AG09309 (cell line): ENCODE results near the gene SPIN1.

ENCODE experiments used
- DNase-seq: peaks from one replicate; pipeline ENCODE4 v3.0.0-alpha.2; 2010; ENCODE audit warnings: low read depth
- H3K4me3 ChIP-seq: 2 replicates; pipeline ENCODE4 v1.5.1; 2011; ENCODE audit warnings: mild to moderate bottlenecking, low read depth, low read length, moderate library complexity; ENCODE audit not compliant: control insufficient read depth
- TF ChIP-seq, protein P1 (sequence below): IDR thresholded peaks from 2 replicates; pipeline ENCODE4 v1.5.1; 2011; ENCODE audit warnings: mild to moderate bottlenecking, low read depth, low read length, inconsistent platforms; ENCODE audit not compliant: insufficient read depth, control insufficient read depth; ENCODE audit errors: missing control alignments

SPIN1 gene

DNA sequence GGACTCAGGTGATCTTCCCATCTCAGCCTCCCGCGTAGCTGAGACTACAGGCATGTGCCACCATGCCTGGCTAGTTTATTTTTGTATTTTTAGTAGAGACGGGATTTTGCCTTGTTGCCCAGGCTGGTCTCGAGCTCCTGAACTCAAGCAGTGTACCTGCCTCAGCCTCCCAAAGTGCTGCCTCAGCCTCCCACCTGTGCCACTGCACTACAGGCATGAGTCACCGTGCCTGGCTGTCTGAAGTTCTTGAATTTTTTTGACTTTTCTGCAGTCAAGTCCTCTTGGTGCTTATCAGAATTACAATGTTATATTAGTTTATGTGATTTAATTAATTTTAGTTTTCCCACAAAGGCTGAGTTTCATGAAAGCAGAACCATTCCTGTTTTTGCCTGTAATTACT lies 9.8 kb downstream of the SPIN1 start:
- H3K4me3 ChIP-seq, result no peak overlapping the region
- DNase-seq, result no peak
- TF ChIP-seq, protein P1, sequence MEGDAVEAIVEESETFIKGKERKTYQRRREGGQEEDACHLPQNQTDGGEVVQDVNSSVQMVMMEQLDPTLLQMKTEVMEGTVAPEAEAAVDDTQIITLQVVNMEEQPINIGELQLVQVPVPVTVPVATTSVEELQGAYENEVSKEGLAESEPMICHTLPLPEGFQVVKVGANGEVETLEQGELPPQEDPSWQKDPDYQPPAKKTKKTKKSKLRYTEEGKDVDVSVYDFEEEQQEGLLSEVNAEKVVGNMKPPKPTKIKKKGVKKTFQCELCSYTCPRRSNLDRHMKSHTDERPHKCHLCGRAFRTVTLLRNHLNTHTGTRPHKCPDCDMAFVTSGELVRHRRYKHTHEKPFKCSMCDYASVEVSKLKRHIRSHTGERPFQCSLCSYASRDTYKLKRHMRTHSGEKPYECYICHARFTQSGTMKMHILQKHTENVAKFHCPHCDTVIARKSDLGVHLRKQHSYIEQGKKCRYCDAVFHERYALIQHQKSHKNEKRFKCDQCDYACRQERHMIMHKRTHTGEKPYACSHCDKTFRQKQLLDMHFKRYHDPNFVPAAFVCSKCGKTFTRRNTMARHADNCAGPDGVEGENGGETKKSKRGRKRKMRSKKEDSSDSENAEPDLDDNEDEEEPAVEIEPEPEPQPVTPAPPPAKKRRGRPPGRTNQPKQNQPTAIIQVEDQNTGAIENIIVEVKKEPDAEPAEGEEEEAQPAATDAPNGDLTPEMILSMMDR, result no peak

DNA sequence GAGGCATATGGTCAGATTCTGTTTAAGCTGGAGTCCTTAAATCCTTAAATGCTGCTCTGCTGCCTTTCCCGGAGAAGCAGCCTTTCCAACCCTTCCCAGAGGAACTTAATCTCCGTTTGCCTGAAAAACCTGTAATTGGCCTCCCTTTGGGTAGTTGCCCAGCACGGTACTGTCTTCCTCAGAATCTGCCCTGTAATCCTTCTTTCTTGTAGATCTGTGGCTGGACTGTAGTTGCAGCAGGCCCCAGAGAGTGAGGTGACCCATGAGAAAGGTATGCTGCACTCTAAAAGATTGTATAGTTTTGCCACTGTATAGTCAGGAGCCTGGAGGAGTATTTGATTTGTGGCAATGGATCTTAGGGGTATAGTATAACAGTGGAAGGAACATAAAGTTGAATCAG lies 11.7 kb downstream of the SPIN1 start:
- TF ChIP-seq, protein P1, result no peak
- no peak for DNase-seq

DNA sequence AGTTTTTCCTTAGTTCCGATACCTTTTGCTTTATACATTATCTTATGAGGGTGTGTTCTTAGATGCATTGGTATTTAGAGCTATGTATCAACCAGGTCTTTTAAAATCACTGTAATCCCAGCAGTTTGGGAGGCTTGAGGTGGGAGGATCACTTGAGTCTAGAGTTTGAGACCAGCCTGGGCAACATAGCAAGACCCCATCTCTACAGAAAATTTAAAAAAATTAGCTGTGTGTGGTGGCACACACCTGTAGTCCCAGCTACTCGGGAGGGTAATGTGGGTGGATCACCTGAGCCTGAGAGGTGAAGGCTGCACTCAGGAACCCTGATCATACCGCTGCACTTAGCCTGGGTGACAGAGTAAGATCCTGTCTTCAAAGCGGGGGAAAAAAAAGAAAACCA lies 15.1 kb downstream of the SPIN1 start:
- no peak for DNase-seq
- H3K4me3 ChIP-seq, result no peak overlapping the region
- TF ChIP-seq, protein P1, result no peak

More for the DNA sequence above, 11.7 kb downstream of the SPIN1 start:
- no peak overlapping the region for H3K4me3 ChIP-seq

DNA sequence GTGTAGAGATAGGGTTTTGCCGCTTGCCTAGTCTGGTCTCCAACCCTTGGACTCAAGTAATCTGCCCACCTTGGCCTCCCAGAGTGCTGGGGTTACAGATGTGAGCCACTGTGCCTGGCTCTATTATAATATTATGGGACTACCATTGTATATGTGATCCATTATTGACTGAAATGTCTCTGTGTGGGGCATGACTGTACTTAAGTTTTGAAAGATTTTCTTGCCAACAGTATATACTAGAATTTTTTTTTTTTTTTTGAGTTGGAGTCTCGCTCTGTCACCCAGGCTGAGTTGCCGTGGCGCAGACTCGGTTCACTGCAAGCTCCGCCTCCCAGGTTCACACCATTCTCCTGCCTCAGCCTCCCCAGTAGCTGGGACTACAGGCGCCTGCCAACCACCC lies 17.8 kb downstream of the SPIN1 start:
- H3K4me3 ChIP-seq, result no peak overlapping the region
- TF ChIP-seq, protein P1, result no peak

DNA sequence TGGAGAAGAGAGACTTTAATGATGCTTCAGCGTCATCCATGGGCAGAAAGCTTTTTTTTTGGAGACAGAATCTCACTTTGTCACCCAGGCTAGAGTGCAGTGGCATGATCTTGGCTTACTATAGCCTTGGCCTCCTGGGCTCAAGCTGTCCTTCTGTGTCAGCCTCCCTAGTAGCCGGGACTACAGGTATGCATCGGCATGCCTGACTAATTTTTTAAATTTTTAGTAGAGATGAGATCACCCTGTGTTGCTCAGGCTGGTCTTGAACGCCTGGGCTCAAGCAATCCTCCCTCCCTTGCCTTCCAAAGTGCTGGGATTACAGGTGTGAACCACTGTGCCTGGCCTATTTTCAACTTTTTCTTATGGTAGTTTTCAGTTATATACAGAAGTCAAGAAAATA lies 23.2 kb downstream of the SPIN1 start:
- DNase-seq, result no peak
- TF ChIP-seq, protein P1, result no peak
- H3K4me3 ChIP-seq, result no peak overlapping the region

More for the DNA sequence above, 17.8 kb downstream of the SPIN1 start:
- DNase-seq, result no peak

DNA sequence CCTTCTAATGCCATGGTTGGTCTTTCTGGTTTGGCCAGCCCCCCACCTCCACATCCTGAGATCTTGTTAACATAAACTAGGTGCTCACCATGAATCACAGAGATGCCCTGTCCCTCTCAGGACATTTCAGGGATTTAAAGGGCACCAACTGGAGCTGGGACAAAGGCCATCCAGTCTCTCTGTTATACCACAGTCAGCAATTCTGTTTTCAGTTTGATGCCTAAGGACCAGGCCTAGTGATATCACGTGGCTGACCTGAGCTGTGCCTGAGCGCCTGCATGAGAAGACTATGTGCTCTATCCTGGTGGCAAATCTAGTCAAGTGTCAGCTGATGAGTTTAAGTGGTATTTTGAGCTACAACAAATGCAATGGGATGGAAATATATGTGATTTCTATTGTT lies 26.1 kb downstream of the SPIN1 start:
- TF ChIP-seq, protein P1, result no peak
- DNase-seq, result no peak
- H3K4me3 ChIP-seq, result no peak overlapping the region

DNA sequence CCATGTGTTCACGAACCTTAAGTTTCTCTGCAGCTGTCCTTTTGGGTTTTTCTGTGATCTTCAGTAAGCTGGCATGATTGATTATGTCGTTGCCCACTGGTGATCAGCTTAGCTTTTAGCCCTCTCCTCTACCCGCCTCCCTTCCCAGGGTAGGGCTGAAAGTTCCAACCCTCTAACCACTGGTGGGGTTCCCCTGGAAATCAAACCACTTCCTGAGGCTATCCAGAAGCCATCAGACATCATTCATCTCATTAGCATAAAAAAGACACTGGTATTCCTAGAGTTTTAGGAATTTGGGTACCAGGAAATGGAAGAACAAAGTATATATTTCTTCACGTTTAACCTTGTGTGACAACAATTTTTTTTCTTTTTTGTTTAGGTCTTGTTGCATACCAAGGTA lies 29.8 kb downstream of the SPIN1 start:
- no peak for DNase-seq
- TF ChIP-seq, protein P1, result no peak
- no peak overlapping the region for H3K4me3 ChIP-seq
